GM23338 (cell line): ENCODE data around the gene LNPEP. TPM values are rescaled to one million over a fixed set of nuclear protein-coding genes. Genes with fewer than 3 reads are reported as not detected.

Experiments
- ATAC-seq: fragments of 200-7000 bp; cut with Tn5 transposase; 3 replicates; pipeline ENCODE4 v1.9.1; 2020
- DNase-seq: peaks from one replicate; pipeline ENCODE4 v3.0.0-alpha.2; 2015; ENCODE audit warnings: low spot score
- H2AFZ ChIP-seq: fragments of 200-600 bp; sonication (generic); 2 replicates; pipeline ENCODE4 v1.8.0; 2016; ENCODE audit warnings: antibody characterized with exemption, mild to moderate bottlenecking, moderate library complexity
- H3F3A ChIP-seq: fragments of 200-600 bp; sonication (generic); replicated peaks from 2 replicates; pipeline ENCODE4 v1.8.0; 2017; ENCODE audit warnings: antibody characterized with exemption, mixed run types, low read depth
- H3K27ac ChIP-seq: fragments of 200-600 bp; sonication (generic); 2 replicates; pipeline ENCODE4 v1.6.1; 2016; ENCODE audit warnings: low read depth
- H3K27me3 ChIP-seq: fragments of 200-600 bp; sonication (generic); 2 replicates; pipeline ENCODE4 v1.8.0; 2016; ENCODE audit warnings: mild to moderate bottlenecking, mixed run types, moderate library complexity; ENCODE audit not compliant: insufficient read depth
- H3K36me3 ChIP-seq: fragments of 200-600 bp; sonication (generic); 2 replicates; pipeline ENCODE4 v1.8.0; 2016; ENCODE audit warnings: mild to moderate bottlenecking; ENCODE audit not compliant: insufficient read depth
- H3K4me1 ChIP-seq: fragments of 200-600 bp; sonication (generic); 2 replicates; pipeline ENCODE4 v1.8.0; 2016; ENCODE audit warnings: mild to moderate bottlenecking, moderate library complexity; ENCODE audit not compliant: insufficient read depth
- H3K4me2 ChIP-seq: fragments of 200-600 bp; sonication (generic); 2 replicates; pipeline ENCODE4 v1.7.1; 2017; ENCODE audit warnings: mixed run types
- H3K4me3 ChIP-seq: fragments of 200-600 bp; sonication (generic); 2 replicates; pipeline ENCODE4 v1.6.1; 2016; ENCODE audit warnings: mixed run types
- H3K79me2 ChIP-seq: fragments of 200-600 bp; sonication (generic); replicated peaks from 2 replicates; pipeline ENCODE4 v1.8.0; 2017; ENCODE audit warnings: mild to moderate bottlenecking; ENCODE audit not compliant: insufficient read depth
- H3K9me2 ChIP-seq: fragments of 200-600 bp; sonication (generic); 2 replicates; pipeline ENCODE4 v1.8.0; 2017; ENCODE audit not compliant: insufficient read depth
- H4K20me1 ChIP-seq: fragments of 200-600 bp; sonication (generic); replicated peaks from 2 replicates; pipeline ENCODE4 v1.8.0; 2017; ENCODE audit warnings: mild to moderate bottlenecking; ENCODE audit not compliant: insufficient read depth
- H3K27ac Mint-ChIP-seq: 2 replicates; pipeline ENCODE4 v1.8.0; 2020; ENCODE audit warnings: inconsistent platforms, mild to moderate bottlenecking, moderate library complexity, mixed read lengths
- H3K27me3 Mint-ChIP-seq: 3 replicates; pipeline ENCODE4 v1.8.0; 2022; ENCODE audit warnings: low read depth, mild to moderate bottlenecking, moderate library complexity, mixed read lengths, inconsistent platforms; ENCODE audit not compliant: insufficient read depth, poor library complexity
- H3K36me3 Mint-ChIP-seq: 3 replicates; pipeline ENCODE4 v1.8.0; 2021; ENCODE audit warnings: low read depth, mild to moderate bottlenecking, inconsistent platforms, moderate library complexity, mixed read lengths
- H3K4me1 Mint-ChIP-seq: 3 replicates; pipeline ENCODE4 v1.8.0; 2020; ENCODE audit warnings: mild to moderate bottlenecking, inconsistent platforms, mixed read lengths
- H3K4me3 Mint-ChIP-seq: 3 replicates; pipeline ENCODE4 v1.8.0; 2021; ENCODE audit warnings: moderate library complexity, mild to moderate bottlenecking, inconsistent platforms, mixed read lengths
- H3K9me3 Mint-ChIP-seq: 3 replicates; pipeline ENCODE4 v1.8.0; 2020; ENCODE audit warnings: moderate library complexity, mild to moderate bottlenecking, inconsistent platforms, mixed read lengths
- CREB1 ChIP-seq: fragments of 250-450 bp; sonication (Bioruptor Pico); IDR thresholded peaks from 2 replicates; pipeline ENCODE4 v1.5.0; 2020; ENCODE audit warnings: low read depth, mild to moderate bottlenecking, moderate library complexity
- ETS1 ChIP-seq: IDR thresholded peaks from 2 replicates; pipeline ENCODE4 v1.6.1; 2016; ENCODE audit warnings: antibody characterized with exemption
- EZH2 ChIP-seq: fragments of 200-600 bp; sonication (generic); IDR thresholded peaks from one replicate; pipeline ENCODE4 v1.8.0; 2017; ENCODE audit warnings: antibody characterized with exemption, mild to moderate bottlenecking, low read depth; ENCODE audit not compliant: unreplicated experiment
- EZH2phosphoT487 ChIP-seq: fragments of 200-600 bp; sonication (generic); IDR thresholded peaks from one replicate; pipeline ENCODE4 v1.8.1; 2018; ENCODE audit warnings: antibody characterized with exemption; ENCODE audit not compliant: unreplicated experiment
- JUNB ChIP-seq: IDR thresholded peaks from one replicate; pipeline ENCODE4 v1.6.1; 2016; ENCODE audit warnings: antibody characterized with exemption; ENCODE audit not compliant: unreplicated experiment
- NANOG ChIP-seq: IDR thresholded peaks from 2 replicates; pipeline ENCODE4 v1.6.1; 2016; ENCODE audit warnings: antibody characterized with exemption, borderline replicate concordance
- STAT1 ChIP-seq: IDR thresholded peaks from one replicate; pipeline ENCODE4 v1.6.1; 2016; ENCODE audit warnings: antibody characterized with exemption; ENCODE audit not compliant: unreplicated experiment
- ZNF114 ChIP-seq: fragments of 250-450 bp; sonication (Bioruptor Pico); IDR thresholded peaks from 2 replicates; pipeline ENCODE4 v1.5.0; 2020; ENCODE audit warnings: mild to moderate bottlenecking, moderate library complexity
- ZNF462 ChIP-seq: fragments of 250-450 bp; sonication (Bioruptor Pico); IDR thresholded peaks from 2 replicates; pipeline ENCODE4 v1.5.0; 2020; ENCODE audit warnings: mild to moderate bottlenecking, moderate library complexity
- polyA plus RNA-seq: library from polyadenylated mRNA; unstranded; fragments of >200 nt; fragmentation: Nextera tagmentation; extraction: Ambion mirVana; gene quantifications from 2 replicates; pipeline ENCODE4 v1.2.1, GENCODE V29; 2016
- total RNA-seq: library from RNA; depleted of rRNA; stranded (reverse); fragments of >200 nt; shearing (Covaris generic); gene quantifications from 2 replicates; pipeline ENCODE4 v1.2.3, GENCODE V29; 2014
- TF ChIP-seq, protein P1 (sequence below): IDR thresholded peaks from one replicate; pipeline ENCODE4 v1.6.1; 2018; ENCODE audit warnings: antibody characterized with exemption; ENCODE audit not compliant: unreplicated experiment

Gene LNPEP
- total and polyA plus RNA-seq, 2 experiments from 2014 or later: 1.2 to 8.3 TPM

DNA sequence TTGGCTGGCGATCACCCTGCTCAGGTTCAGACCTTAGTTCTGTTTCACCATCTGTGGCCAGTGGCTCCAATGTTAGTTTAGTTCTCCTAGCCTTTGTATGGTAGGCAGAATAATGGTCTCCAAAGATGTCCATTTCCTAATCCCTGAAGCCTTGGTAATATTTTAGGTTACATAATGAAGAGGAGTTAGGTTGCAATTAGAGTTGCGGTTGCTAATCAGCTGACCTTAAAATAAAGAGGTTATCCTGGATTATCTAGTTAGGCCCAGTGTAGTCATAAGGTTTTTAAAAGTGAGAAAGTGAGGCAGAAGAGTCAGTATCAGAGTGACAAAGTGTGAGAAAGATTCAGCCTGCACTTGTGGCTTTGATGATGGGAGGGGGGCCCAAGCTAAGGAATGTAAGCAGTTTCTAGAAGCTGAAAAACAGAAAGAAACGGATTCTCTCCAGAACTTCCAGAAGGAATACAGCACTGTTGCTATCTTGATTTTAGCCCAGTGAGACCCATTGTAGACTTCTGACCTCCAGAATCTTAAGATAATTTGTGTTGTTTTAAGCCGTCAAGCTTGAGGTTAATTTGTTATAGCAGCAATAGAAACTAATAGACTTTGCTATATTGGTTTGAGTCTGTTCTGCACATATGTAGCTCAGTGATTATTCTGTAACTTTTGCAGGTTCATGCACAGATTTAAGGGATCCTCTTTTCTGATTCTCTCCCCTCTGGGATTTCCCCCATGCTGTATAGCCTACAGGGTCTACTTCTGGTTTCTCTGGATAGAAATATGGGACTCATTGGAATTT lies 21.6 kb downstream of the LNPEP start:
- TF ChIP-seq EZH2phosphoT487: no peak
- H3K36me3 Mint-ChIP-seq: no peaks in the 10 kb centered on the region
- Histone ChIP-seq H3K79me2 (peaks cover 9% of the 10 kb centered on the region; the same call in 1 of the 2 replicates), H3K9me2 (no peaks in the 10 kb centered on the region), H3K4me1 (no peaks in the 10 kb centered on the region), H3K27ac (no peak overlapping the region; the same call in 1 of the 2 replicates), H4K20me1 (no peaks in the 10 kb centered on the region), H3F3A (no peaks in the 10 kb centered on the region), H3K27me3 (no peaks in the 10 kb centered on the region), H3K36me3 (no peaks in the 10 kb centered on the region), H2AFZ (no peak overlapping the region), H3K4me2 (no peak overlapping the region), H3K4me3 (no peak overlapping the region)
- H3K9me3 Mint-ChIP-seq: no peaks in the 10 kb centered on the region
- ATAC-seq: no peak
- peaks cover 4% of the 10 kb centered on the region; the same call in 2 of the 3 replicates for H3K4me1 Mint-ChIP-seq
- no peak for DNase-seq
- no peak overlapping the region for H3K4me3 Mint-ChIP-seq
- no peak overlapping the region; the same call in 1 of the 2 replicates for H3K27ac Mint-ChIP-seq
- H3K27me3 Mint-ChIP-seq: no peaks in the 10 kb centered on the region

GRCh38 chr5:96958977-96959376 lies 23.1 kb downstream of the LNPEP start:
- H3K36me3 Mint-ChIP-seq: no peaks in the 10 kb centered on the region
- H3K4me2 ChIP-seq: no peak overlapping the region
- H3K27me3 Mint-ChIP-seq: peaks cover 2% of the 10 kb centered on the region
- no peaks in the 10 kb centered on the region for H3F3A ChIP-seq
- H3K27ac Mint-ChIP-seq: no peak overlapping the region
- DNase-seq (no peak), ATAC-seq (no peak)
- no peak overlapping the region for H2AFZ ChIP-seq
- H3K79me2 ChIP-seq: peaks cover 9% of the 10 kb centered on the region; the same call in 1 of the 2 replicates
- H3K27me3 ChIP-seq: no peaks in the 10 kb centered on the region
- no peaks in the 10 kb centered on the region for H3K9me2 ChIP-seq
- H3K4me1 ChIP-seq: no peaks in the 10 kb centered on the region
- H3K9me3 Mint-ChIP-seq: no peaks in the 10 kb centered on the region
- peaks cover 2% of the 10 kb centered on the region; the same call in 2 of the 3 replicates for H3K4me1 Mint-ChIP-seq
- no peak overlapping the region for H3K27ac ChIP-seq
- no peaks in the 10 kb centered on the region for H4K20me1 ChIP-seq
- no peak overlapping the region for H3K4me3 Mint-ChIP-seq
- H3K4me3 ChIP-seq: no peak overlapping the region
- TF ChIP-seq NANOG (no peak), STAT1 (no peak), CREB1 (CRISPR knock-in tag) (no peak), ETS1 (no peak), ZNF462 (CRISPR knock-in tag) (no peak), EZH2 (no peak), JUNB (no peak), EZH2phosphoT487 (no peak), ZNF114 (CRISPR knock-in tag) (no peak)
- TF ChIP-seq, protein P1, sequence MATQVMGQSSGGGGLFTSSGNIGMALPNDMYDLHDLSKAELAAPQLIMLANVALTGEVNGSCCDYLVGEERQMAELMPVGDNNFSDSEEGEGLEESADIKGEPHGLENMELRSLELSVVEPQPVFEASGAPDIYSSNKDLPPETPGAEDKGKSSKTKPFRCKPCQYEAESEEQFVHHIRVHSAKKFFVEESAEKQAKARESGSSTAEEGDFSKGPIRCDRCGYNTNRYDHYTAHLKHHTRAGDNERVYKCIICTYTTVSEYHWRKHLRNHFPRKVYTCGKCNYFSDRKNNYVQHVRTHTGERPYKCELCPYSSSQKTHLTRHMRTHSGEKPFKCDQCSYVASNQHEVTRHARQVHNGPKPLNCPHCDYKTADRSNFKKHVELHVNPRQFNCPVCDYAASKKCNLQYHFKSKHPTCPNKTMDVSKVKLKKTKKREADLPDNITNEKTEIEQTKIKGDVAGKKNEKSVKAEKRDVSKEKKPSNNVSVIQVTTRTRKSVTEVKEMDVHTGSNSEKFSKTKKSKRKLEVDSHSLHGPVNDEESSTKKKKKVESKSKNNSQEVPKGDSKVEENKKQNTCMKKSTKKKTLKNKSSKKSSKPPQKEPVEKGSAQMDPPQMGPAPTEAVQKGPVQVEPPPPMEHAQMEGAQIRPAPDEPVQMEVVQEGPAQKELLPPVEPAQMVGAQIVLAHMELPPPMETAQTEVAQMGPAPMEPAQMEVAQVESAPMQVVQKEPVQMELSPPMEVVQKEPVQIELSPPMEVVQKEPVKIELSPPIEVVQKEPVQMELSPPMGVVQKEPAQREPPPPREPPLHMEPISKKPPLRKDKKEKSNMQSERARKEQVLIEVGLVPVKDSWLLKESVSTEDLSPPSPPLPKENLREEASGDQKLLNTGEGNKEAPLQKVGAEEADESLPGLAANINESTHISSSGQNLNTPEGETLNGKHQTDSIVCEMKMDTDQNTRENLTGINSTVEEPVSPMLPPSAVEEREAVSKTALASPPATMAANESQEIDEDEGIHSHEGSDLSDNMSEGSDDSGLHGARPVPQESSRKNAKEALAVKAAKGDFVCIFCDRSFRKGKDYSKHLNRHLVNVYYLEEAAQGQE: no peak
- no peaks in the 10 kb centered on the region for H3K36me3 ChIP-seq
